Lower lobe of right lung (tissue), 2 donors: ENCODE data around the gene KIRREL3. TPM values are rescaled to one million over a fixed set of nuclear protein-coding genes. Genes with fewer than 3 reads are reported as not detected.

ENCODE experiments used
- ATAC-seq, 2 donors: fragments of 200-7000 bp; cut with Tn5 transposase; one replicate each; pipeline ENCODE4 v1.9.1; 2020 to 2022; ENCODE audit warnings: mild to moderate bottlenecking in 2 of 2, moderate library complexity in 2 of 2
- DNase-seq: peaks from one replicate; pipeline ENCODE4 v3.0.0-alpha.2; 2020
- H3K27ac ChIP-seq: fragments of 200-600 bp; one replicate; pipeline ENCODE4 v1.8.0; 2022
- H3K27me3 ChIP-seq: fragments of 200-600 bp; one replicate; pipeline ENCODE4 v1.8.0; 2022; ENCODE audit warnings: low read depth
- H3K36me3 ChIP-seq: fragments of 200-600 bp; one replicate; pipeline ENCODE4 v1.8.0; 2022; ENCODE audit warnings: mild to moderate bottlenecking
- H3K4me1 ChIP-seq: fragments of 200-600 bp; one replicate; pipeline ENCODE4 v1.8.0; 2022
- H3K4me3 ChIP-seq: fragments of 200-600 bp; one replicate; pipeline ENCODE4 v1.8.0; 2022; ENCODE audit warnings: mild to moderate bottlenecking
- H3K9me3 ChIP-seq: fragments of 200-600 bp; one replicate; pipeline ENCODE4 v1.8.0; 2022
- intact Hi-C: fragments of 100-400 bp; cut with DNase I; formaldehyde crosslinking; loops from one replicate; pipeline ENCODE4 v1.11.0; 2022
- total RNA-seq: library from RNA; stranded (reverse); fragmentation: NEBNext Ultra II Directional; extraction: Animal tissue kit (Norgen Biotek cat#: 25700); gene quantifications from one replicate; pipeline ENCODE4 v1.2.1, GENCODE V29; 2021
- TF ChIP-seq, protein P1 (sequence below): fragments of 200-600 bp; IDR thresholded peaks from one replicate; pipeline ENCODE4 v1.8.0; 2022; ENCODE audit warnings: antibody characterized with exemption, mild to moderate bottlenecking
- donor health status: DM: no; HTN: yes; CAD: no; lungs with severe emphysema.

The KIRREL3 gene
- total RNA-seq, 1 donor from 2014 or later, result 0.15 TPM

DNA sequence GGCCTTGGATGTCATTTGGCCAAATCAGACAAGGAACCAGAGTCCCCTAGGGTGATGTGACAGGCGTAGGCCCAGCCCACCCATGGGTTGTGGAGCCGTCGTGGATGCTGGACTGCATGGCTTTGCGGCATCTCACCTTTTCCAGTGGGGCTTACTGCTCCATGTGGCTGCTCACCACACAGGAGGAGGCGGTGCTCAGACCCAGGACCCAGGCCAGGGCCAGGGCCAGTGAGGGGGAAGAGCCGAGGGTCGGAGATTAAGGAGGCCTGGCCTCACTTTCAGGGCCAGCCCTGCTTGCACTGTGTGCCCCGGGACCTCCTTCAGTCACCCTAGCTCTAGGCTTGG, 539.5 kb downstream of the KIRREL3 start:
- ATAC-seq, result no peak
- TF ChIP-seq, protein P1, sequence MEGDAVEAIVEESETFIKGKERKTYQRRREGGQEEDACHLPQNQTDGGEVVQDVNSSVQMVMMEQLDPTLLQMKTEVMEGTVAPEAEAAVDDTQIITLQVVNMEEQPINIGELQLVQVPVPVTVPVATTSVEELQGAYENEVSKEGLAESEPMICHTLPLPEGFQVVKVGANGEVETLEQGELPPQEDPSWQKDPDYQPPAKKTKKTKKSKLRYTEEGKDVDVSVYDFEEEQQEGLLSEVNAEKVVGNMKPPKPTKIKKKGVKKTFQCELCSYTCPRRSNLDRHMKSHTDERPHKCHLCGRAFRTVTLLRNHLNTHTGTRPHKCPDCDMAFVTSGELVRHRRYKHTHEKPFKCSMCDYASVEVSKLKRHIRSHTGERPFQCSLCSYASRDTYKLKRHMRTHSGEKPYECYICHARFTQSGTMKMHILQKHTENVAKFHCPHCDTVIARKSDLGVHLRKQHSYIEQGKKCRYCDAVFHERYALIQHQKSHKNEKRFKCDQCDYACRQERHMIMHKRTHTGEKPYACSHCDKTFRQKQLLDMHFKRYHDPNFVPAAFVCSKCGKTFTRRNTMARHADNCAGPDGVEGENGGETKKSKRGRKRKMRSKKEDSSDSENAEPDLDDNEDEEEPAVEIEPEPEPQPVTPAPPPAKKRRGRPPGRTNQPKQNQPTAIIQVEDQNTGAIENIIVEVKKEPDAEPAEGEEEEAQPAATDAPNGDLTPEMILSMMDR, result no peak

GRCh38 chr11:126460417-126461095, 540.0 kb downstream of the KIRREL3 start:
- ATAC-seq (no peak), DNase-seq (no peak)
- TF ChIP-seq, protein P1, result no peak
- Histone ChIP-seq H3K27me3 (no peaks in the 10 kb centered on the region), H3K36me3 (no peaks in the 10 kb centered on the region), H3K4me3 (no peak overlapping the region), H3K9me3 (no peaks in the 10 kb centered on the region), H3K4me1 (peaks cover 11% of the 10 kb centered on the region), H3K27ac (no peak overlapping the region)
- intact Hi-C loops, result no loop called here

More for the DNA sequence above, 539.5 kb downstream of the KIRREL3 start:
- no peaks in the 10 kb centered on the region for H3K9me3 ChIP-seq
- peaks cover 16% of the 10 kb centered on the region for H3K4me1 ChIP-seq
- no peak overlapping the region for H3K27ac ChIP-seq
- no peaks in the 10 kb centered on the region for H3K36me3 ChIP-seq
- intact Hi-C loops, result no loop called here
- no peak overlapping the region for H3K4me3 ChIP-seq
- no peaks in the 10 kb centered on the region for H3K27me3 ChIP-seq
- DNase-seq, result no peak

DNA sequence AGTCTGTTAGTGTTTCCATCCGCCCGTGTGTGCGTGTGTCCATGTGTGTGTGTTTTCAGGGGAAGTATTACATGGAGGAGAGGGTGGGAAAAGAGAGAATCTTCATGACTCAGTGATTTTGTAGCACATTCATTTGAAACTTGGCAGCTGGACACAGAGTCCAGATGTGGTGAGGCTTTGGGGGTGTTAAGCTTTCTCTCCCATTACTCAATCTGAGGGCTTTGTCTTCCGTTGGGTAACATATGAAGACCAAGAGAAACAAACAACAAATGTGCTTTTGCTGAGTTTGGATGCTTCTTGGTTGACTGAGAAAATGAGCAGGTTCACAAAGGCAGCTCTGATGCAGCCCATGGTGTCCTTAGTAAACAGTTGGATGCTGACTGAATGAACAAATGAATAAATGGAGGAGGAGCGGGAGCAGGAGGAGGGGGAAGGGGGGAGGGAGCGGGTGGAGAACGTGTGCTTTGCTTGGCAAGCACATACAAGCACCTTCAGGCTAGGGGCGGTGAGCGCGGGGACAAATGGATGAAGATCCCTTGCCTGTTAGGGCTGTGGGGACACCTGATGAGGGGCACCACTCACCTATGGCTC, 540.8 kb downstream of the KIRREL3 start:
- Histone ChIP-seq H3K4me1 (peaks cover 4% of the 10 kb centered on the region), H3K36me3 (no peaks in the 10 kb centered on the region), H3K27me3 (no peaks in the 10 kb centered on the region), H3K9me3 (no peaks in the 10 kb centered on the region), H3K4me3 (no peak overlapping the region), H3K27ac (no peak overlapping the region)
- ATAC-seq (no peak), DNase-seq (no peak)
- intact Hi-C loops, result no loop called here
- TF ChIP-seq, protein P1, result no peak

GRCh38 chr11:126457817-126458216, 542.8 kb downstream of the KIRREL3 start:
- intact Hi-C loops, result no loop called here
- no peaks in the 10 kb centered on the region for H3K27me3 ChIP-seq

DNA sequence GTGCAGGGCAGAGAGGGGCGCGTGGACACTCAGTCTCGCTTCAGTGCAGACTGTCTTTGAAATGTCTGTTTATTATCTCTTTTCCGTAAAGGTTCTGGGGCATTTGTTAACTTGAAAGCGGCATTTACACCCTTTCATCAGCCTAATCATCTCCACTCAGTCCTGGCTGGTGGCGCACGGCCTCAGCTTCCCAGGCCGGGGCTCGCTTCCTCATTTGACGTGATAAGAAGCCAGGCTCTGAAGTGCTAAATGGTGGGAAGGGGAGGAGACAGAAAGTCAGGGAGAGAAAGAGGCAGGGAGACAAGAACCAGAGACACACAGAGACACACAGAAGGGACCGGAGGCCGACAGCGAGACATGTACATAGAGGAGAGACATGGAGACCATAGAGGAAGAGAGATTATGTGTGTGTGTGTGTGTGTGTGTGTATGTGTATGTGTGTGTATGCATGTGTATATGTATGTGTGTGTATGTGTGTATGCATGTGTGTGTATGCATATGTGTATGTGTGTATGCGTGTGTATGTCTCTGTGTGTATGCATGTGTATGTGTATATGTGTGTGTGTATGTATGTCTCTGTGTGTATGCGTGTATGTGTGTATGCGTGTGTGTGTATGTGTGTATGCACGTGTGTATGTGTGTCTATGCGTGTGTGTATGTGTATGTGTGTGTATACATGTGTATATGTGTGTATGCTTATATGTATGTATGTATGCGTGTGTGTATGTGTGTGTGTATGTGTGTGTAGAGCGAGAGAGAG, 543.6 kb downstream of the KIRREL3 start:
- no peak for ATAC-seq
- H3K9me3 ChIP-seq, result no peaks in the 10 kb centered on the region
- no peak overlapping the region for H3K27ac ChIP-seq
- H3K4me1 ChIP-seq, result peaks cover 8% of the 10 kb centered on the region
- H3K27me3 ChIP-seq, result no peaks in the 10 kb centered on the region
- H3K36me3 ChIP-seq, result no peaks in the 10 kb centered on the region
- TF ChIP-seq, protein P1, result no peak
- intact Hi-C loops, result no loop called here
- DNase-seq, result no peak
- no peak overlapping the region for H3K4me3 ChIP-seq

More at GRCh38 chr11:126457817-126458216, 542.8 kb downstream of the KIRREL3 start:
- DNase-seq, result no peak
- ATAC-seq, result no peak
- Histone ChIP-seq H3K36me3 (no peaks in the 10 kb centered on the region), H3K4me3 (no peak overlapping the region), H3K27ac (no peak overlapping the region), H3K9me3 (no peaks in the 10 kb centered on the region), H3K4me1 (no peaks in the 10 kb centered on the region)
- TF ChIP-seq, protein P1, result no peak
